HG02840 (cell line): Measurements from ENCODE around the gene CDH4.

ENCODE experiments used
- ATAC-seq: cut with Tn5 transposase; IDR thresholded peaks from one replicate; pipeline ENCODE4 v1.9.1; 2021; ENCODE audit warnings: mild to moderate bottlenecking, moderate library complexity, moderate number of reproducible peaks; ENCODE audit not compliant: unreplicated experiment, low FRiP score

Gene CDH4

DNA sequence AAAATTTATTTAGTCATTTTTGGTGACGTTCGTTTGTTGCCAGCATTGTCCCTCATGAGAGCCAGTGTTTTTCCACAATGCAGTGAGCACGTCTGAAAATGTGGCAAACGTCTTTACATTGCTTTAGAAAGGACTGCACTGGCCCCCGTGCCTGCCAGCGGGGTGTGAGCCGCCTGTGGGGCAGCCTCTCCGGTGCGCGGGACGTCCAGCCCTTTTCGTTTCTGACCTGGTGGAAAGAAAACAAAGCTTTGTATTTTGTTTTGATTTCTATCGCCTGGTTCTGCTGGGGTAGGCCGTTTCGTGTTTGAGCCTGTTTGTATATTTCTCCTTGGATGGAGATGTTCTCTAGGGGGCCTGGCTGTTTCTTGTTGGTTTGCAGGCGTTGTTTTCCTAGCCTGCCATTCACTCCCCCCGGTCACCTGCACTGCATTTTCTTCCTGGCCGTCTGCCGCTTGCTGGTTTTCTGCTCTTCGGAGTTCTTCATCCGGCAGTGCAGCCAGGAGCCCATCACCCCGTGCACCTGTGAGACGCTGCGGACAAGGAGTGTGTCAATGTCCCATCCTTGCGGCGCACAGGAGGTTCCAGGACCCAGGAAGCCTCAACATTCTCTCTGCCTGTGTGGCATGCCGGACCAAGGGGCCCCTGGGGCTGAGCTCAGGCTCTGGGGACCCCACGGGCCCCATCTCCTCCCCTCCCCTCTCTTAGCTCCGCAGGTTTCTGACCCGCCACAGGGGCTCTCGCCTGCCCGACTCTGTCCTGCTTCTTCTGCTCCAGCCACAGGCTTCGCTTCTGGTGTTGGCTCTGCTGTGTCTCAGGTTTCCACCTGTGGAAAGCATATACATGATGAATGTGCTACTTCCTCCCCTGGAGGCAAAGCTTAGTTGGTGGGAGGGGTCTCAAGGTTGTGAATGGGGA is 100.5 kb downstream of the CDH4 start:
- no peak for ATAC-seq

DNA sequence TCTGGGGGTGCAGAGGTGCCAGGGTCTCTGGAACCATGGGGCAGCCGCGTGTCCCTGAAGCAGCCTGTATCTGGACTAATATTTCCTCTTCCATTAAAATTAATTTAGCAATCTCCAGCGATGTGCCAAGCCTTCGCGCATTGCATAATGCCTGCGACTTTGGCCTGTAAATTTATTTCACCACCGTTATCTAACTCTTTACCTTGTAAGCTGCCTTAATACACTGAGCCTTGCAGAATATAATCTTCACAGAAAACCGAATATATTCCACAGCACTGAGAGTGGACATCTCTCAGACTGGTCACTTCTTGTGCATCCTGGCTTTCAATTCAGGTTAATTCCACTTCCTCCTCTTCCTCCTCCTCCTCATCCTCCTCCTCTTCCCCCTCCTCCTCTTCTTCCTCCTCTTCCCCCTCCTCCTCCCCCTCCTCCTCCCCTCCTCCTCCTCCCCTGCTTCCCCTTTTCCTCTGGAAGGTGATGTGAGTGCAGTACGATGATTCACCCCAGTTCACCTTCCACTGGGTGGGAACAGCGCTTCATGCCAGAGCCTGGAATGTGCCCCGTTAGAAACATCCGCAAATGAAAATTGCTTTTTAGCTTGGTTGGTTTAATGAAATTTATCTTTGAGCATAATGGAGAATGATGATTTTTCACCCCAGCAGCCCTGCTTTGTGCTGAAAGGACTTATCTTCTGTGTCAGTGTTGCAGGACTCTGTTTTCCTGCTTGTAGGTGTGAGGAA is 101.4 kb downstream of the CDH4 start:
- ATAC-seq, result no peak

DNA sequence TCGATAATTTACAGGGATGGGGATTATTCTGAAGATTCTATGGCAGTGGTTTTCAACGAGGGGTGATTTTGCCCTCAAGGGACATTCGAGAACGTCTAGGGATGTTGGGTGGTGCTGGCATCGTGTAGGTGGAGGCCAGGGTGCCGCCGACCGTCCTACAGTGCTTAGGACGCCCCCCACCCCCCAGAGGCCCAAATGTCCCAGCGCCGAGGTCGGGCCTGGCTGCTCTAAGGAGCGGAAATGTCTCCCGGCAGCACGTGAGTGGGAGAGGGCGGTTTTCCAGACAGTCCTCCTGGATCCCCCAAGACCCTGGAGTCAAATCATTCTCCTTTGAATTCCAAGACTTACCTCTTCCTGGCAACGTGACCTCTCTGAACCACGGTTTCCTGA is 101.9 kb downstream of the CDH4 start:
- no peak for ATAC-seq

- ATAC-seq, result no peak
These were observed 102.4 kb downstream of the CDH4 start for GRCh38 chr20:61354501-61354900.

DNA sequence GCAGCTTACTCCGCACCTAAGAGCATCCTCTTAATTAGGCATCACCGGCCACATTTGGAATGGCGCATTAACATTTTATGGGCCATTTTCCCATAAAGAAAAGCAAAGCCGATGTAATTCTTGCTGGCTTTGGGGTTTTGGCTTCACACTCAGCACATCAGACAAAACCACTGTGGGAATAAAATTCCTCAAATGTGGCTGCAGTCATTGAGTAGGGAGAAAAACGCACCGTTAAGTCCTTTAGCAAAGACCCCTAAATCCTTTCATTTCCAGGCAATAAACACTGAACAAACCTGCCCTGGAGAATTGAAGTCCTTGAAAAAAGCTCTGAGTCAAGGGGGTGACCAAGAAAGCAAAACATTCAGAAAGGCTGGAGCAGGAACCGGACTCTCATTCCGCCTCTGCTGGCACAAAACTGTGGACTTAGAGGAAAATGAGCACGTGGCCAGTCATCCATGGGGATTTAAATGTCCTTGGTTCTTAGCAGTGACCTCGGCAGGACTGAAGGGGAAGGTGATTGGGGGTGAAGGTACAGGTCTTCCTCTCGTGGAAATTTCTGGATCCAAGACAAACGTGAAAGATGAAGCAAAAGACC is 102.9 kb downstream of the CDH4 start:
- ATAC-seq, result no peak

DNA sequence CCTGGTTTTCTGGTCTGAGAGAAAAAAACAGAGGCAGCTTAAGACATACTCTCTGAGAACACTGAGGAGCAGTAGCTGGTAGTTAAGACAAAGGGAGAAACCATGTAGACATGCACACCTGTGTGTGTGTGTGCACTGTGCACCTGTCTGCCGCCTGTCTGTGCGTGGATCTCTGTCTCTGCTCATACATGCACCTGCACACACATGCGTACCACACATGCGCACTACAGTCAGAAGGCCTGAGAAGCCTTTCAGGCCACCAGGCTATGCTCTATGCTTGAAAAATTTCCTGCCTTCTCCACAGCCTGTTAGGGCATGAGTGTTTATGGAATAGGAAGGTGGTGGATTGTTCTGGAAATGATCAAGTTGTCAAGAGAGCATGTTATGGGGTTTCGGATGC is 103.5 kb downstream of the CDH4 start:
- ATAC-seq, result no peak

GRCh38 chr20:61356196-61356595 is 104.1 kb downstream of the CDH4 start:
- ATAC-seq, result no peak

DNA sequence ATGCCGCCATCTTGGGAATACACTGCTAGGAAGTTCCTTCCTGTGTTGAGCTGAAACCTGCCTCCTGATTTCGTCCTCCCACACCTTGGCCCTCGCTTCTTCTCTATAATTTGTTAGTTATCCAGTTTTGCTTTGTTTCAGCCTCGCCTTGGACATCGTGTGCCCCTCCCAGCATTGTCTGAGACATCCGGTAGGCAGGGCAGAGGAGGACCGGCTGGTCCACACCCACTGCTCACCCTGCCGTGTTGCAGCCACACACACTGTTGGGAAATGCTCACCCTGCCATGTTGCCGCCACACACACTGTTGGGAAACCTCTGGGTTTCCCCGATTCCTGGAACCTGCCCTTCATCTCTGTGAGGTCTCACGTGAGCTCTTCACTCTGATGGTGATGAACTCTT is 105.1 kb downstream of the CDH4 start:
- ATAC-seq, result no peak

DNA sequence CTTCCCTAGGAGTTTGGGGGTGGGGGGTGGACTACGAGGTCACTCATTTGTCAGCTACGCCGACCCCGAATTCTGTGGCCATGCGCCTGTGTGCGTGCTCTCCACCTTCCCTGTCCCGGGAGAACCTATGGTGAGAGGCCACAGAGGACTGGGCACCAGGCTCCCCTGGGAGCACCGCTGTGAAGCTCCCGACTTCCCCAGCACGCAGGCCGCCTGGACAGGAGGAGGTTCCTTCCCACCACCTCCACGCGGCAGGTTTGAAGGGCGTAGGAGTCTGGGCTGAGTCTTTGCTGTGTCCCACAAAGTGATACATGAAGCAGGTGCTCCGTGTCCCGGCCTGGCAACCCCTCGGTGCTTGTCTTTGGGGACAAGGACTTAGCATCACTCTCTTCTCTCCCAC is 107.2 kb downstream of the CDH4 start:
- no peak for ATAC-seq

- ATAC-seq, result no peak
These were observed 108.2 kb downstream of the CDH4 start for GRCh38 chr20:61360296-61360695.

- no peak for ATAC-seq
These were observed 108.9 kb downstream of the CDH4 start for GRCh38 chr20:61360940-61361339.

DNA sequence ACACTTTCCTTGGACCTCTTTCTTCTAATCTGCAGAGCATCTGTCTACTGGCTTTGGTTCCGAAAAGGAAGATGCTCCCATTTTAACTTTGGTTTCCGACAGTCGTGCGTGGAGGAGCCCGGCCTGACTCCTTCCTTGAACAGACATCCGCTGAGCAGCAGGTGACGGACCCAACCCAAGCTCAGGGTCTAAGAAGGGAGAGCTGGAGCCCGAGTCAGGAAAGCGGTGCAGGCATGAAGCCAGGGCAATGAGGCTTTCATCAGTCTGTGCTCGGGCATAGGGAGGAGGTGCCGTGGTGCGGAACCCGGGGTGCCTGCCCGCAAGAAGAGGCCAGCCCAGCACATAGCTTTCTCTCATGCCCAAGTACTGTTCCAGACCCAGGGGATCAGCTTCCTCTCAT is 109.4 kb downstream of the CDH4 start:
- ATAC-seq, result no peak

DNA sequence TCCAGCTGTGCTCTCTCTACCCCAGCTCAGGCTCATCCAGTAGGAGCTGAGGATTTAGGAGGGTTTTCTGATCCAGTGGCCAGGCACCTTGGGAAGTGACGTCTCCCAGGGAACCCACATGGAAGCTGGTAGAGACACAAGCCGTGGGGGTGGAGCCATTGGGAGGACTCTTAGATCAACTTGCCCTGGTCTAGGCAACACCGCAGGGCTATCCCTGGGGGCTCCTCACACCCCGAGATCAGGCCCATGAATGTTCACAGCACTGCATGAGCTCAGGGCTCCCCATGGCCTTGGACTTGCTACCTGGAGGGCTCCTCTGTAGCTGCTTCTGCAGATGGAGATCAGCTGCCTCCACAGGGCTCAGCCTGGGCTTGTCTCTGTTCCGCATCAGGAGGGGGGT is 112.1 kb downstream of the CDH4 start:
- no peak for ATAC-seq

DNA sequence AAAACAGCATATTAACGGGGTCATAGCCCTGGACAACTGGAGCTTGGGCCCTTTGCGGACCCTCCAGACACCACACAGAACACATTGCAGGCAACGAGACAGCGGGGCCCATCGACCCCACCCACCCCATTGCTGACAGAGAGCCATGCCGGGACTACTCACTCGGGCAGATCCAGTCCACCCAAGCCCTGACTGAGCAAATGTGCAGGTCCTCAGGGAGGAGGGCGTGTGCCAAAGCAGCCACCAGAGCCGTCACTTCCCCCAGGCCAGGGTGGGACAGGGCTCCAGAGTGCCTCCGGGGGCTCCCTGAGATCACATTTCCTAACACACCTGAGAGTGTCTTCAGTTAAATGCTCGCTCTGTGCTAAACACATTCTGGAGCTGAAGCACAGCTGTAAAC is 114.9 kb downstream of the CDH4 start:
- ATAC-seq, result no peak

DNA sequence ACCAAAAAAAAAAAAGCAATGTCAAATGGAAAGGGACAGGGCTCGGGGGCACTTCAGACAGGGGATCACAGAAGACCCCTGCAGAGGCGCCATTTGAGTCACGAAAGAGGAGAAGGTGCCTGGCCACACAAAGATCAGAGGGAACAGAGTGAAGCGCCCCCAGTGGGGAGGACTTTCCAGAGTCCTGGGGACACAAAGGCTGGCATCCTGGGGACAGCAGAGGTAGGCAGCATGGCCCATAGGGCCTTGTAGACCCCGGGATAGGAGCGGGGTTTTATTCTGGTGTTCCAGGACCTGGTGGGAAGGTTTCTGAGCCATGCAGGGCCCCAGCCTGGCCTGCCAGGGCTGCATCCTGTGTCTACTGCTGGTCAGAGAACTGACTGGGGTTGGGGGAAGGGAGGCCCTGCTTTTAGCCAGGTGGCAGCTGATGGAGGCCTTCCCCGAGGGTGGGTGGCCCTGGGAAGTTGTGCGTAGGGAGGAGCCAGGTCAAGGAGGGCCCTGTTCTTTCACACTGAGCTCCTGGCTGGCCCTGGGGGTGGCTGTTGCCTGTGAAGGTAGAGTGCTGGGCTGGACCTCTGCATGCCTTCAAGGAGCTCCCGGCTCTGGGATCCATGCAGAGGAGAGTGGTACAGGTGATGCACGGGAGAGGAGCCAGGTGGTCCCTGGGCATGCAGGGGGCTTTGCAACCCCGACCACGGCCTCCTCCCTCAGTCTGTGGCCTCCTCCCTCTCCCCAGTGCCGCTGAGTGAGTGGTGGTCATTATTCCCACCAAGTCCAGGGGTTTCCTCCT is 117.9 kb downstream of the CDH4 start:
- ATAC-seq, result no peak

DNA sequence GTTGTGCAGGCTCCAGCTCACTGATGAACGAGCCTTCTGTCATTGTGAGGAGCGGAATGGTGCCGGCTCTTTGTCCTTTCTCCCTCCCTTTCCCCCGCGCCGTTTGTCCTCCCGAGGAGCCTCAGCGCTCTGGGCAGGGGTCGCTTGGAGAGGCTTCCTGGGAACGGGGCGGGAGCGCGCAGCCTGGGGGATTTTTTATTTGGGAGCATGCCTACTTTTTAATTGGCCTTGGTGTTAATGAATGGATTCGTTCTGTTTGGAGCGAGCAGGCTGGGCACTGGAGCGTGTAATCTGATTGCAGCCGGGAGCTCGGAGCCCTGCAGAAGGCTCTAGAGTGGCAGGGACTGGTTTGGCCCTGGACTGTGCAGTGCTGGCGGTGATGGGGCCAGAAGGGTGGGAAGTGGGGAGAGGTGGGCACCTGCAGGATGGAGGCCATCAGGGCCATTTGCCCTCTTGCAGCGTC is 118.8 kb downstream of the CDH4 start:
- no peak for ATAC-seq

DNA sequence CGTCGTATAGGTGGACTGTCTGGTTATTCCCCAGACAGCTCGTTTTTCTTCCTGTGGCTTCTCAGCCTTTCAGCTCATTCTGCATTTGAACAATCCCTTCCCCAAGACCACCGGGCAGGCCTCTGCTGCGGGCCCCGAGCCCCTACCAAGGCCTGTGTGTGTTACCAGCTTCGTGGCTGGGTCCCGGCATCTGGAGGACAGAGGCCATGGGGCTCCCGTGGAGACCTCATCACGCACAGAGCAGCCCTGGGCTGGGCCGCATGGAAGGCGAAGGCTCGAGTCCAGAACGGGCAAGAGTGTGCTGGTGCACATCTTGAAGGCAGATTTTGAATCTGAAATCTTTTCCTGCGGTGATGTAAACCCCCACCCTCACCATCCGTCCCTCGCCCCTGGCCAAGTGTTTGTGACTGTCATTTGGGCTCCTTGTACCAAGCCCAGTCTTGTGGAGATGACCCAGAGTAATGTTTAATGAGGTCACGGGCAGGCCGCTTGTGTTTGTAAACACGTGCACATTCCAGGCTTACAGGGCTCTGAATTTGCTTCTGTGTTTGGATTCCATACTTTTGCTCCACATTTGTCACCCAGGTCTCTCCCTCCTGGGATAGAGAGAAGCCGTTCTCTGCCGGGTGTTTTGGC is 119.6 kb downstream of the CDH4 start:
- no peak for ATAC-seq

DNA sequence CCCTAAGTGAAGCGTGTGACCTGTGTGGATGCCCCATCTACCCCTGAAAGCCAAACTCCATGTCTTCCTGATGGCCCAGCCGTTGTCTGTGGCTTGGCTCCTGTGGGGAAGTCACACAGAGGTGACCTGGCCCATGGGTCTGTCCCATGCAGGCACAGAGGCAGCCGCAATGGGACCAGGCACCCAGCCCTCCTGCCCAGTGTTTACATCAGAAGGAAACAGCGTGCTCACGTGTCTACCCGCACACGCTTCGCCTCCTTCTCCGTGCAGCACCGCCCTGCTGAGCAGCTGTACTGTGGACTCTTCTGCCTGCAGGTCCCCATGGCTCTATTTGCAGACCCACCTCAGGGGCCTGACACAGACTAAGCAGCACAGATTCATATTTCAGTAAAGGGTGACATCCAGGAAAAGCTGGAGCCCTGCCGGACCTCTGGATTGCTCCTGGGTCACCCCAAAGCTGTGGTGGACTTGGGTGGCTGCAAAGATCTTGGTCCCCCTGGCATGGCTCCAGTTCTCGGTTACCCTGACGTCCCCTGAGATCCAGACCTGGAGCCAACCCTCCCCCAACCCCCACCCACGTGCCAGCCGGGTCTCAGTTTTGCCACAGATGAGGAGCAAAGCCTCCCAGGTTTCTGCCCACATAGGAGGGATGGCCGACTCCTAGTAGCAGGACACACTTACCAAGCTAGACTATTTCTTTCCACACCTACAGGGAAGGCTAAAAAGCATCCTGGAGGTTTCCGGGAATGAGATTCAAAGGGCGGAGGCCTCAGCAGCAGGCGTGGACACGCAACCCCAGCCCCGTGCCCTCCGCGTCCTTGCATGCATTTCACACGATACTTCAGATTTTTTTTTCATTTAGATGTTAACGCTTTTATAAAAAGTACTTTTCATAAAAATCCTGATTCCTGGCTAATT is 120.3 kb downstream of the CDH4 start:
- no peak for ATAC-seq

- ATAC-seq, result no peak
These were observed 121.0 kb downstream of the CDH4 start for GRCh38 chr20:61373055-61373399.
